HCT116 (cell line): Measurements from ENCODE around the gene UVSSA. TPM values are rescaled to one million over a fixed set of nuclear protein-coding genes. Genes with fewer than 3 reads are reported as not detected.

Source experiments
- ATAC-seq: fragments of 200-7000 bp; cut with Tn5 transposase; 2 replicates; pipeline ENCODE4 v1.9.1; 2020; ENCODE audit warnings: mild to moderate bottlenecking, moderate library complexity
- BruUV-seq: library from RNA; stranded (reverse); fragments of 400-500 nt; replicated peaks from 2 replicates; lab custom pipeline; 2021; lab: Mats Ljungman, UMichigan
- CTCF ChIA-PET: fragments of 300-600 bp; sonication (Branson Sonifier 250); formaldehyde crosslinking; loops from one replicate; lab custom pipeline; 2021; ENCODE audit warnings: antibody characterized with exemption; lab: Charles Lee
- POLR2A ChIA-PET: fragments of 300-600, 350-600 bp; sonication (Branson Sonifier 250); formaldehyde crosslinking; loops from one replicate; lab custom pipeline; 2021; ENCODE audit warnings: antibody characterized with exemption; lab: Charles Lee
- RAD21 ChIA-PET, 2 experiments: fragments of 300-600 bp; sonication (Branson Sonifier 250); formaldehyde crosslinking; loops; one replicate each; lab custom pipeline; 2023; ENCODE audit warnings: low total read pairs in 2 of 2; ENCODE audit not compliant: uncharacterized antibody in 2 of 2, unreplicated experiment in 2 of 2, low non-redundant PET in 1 of 2; lab: Charles Lee
- DNase-seq: peaks from one replicate; pipeline ENCODE4 v3.0.0-alpha.2; 2010; ENCODE audit warnings: low read depth, low spot score
- H2AFZ ChIP-seq: fragments of 200-600 bp; shearing (Covaris generic), sonication (generic); 2 replicates; pipeline ENCODE4 v1.6.1; 2017; ENCODE audit warnings: low read depth, mixed run types, mixed read lengths, antibody characterized with exemption, low read length; ENCODE audit not compliant: poor library complexity, severe bottlenecking
- H3K27ac ChIP-seq: 2 replicates; pipeline ENCODE4 v1.5.1; 2012; ENCODE audit warnings: low read depth, low read length
- H3K27me3 ChIP-seq: fragments of 200-600 bp; sonication (generic); 2 replicates; pipeline ENCODE4 v1.6.1; 2016; ENCODE audit warnings: mixed run types, low read length, mixed read lengths; ENCODE audit not compliant: insufficient read depth
- H3K36me3 ChIP-seq, 2 experiments: fragments of 200-500 bp in 1 of 2; fragments of 200-600 bp in 1 of 2; sonication (Bioruptor generic) in 1 of 2; sonication (generic) in 1 of 2; 2 replicates each; pipeline versions ENCODE4 v1.5.1 to v1.6.1; 2014 to 2016; ENCODE audit warnings: low read length in 2 of 2, inconsistent platforms in 1 of 2, mixed read lengths in 1 of 2, mixed run types in 1 of 2; ENCODE audit not compliant: insufficient read depth in 2 of 2, control insufficient read depth in 1 of 2
- H3K4me1 ChIP-seq, 2 experiments: fragments of 200-600 bp in 1 of 2; sonication (generic) in 1 of 2; 2 replicates each; pipeline versions ENCODE4 v1.5.1 to v1.6.1; 2012 to 2017; ENCODE audit warnings: low read length in 2 of 2, inconsistent platforms in 1 of 2, mild to moderate bottlenecking in 1 of 2, mixed read lengths in 1 of 2, mixed run types in 1 of 2, moderate library complexity in 1 of 2; ENCODE audit not compliant: insufficient read depth in 2 of 2, control insufficient read depth in 1 of 2
- H3K4me2 ChIP-seq: fragments of 200-600 bp; sonication (generic); 2 replicates; pipeline ENCODE4 v1.6.1; 2017; ENCODE audit warnings: mixed run types, low read length, mixed read lengths
- H3K4me3 ChIP-seq, 2 experiments: fragments of 200-600 bp in 1 of 2; sonication (generic) in 1 of 2; replicated peaks in 1 of 2; 2 replicates each; pipeline ENCODE4 v1.5.1; 2011 to 2016; ENCODE audit warnings: low read length in 2 of 2, control low read depth in 1 of 2, low read depth in 1 of 2, mild to moderate bottlenecking in 1 of 2, mixed read lengths in 1 of 2, mixed run types in 1 of 2
- H3K79me2 ChIP-seq: fragments of 200-600 bp; sonication (generic); 2 replicates; pipeline ENCODE4 v1.6.1; 2017; ENCODE audit warnings: mild to moderate bottlenecking, mixed run types, low read length, moderate library complexity, mixed read lengths; ENCODE audit not compliant: insufficient read depth
- H3K9ac ChIP-seq: fragments of 200-600 bp; sonication (generic); 2 replicates; pipeline ENCODE4 v1.6.1; 2016; ENCODE audit warnings: low read length, mixed read lengths
- H3K9me2 ChIP-seq: fragments of 200-600 bp; sonication (generic), shearing (Covaris generic); 2 replicates; pipeline ENCODE4 v1.6.1; 2017; ENCODE audit warnings: mixed run types, mild to moderate bottlenecking, moderate library complexity; ENCODE audit not compliant: insufficient read depth
- H3K9me3 ChIP-seq, 2 experiments: fragments of 200-500 bp in 1 of 2; fragments of 200-600 bp in 1 of 2; sonication (Bioruptor generic) in 1 of 2; sonication (generic) in 1 of 2; 2 replicates each; pipeline ENCODE4 v1.6.1; 2014 to 2017; ENCODE audit warnings: low read length in 2 of 2, mixed read lengths in 2 of 2, inconsistent platforms in 1 of 2, low read depth in 1 of 2, mild to moderate bottlenecking in 1 of 2, mixed run types in 1 of 2, moderate library complexity in 1 of 2; ENCODE audit not compliant: control insufficient read depth in 1 of 2, insufficient read depth in 1 of 2
- H4K20me1 ChIP-seq: fragments of 200-600 bp; sonication (generic), shearing (Covaris generic); 2 replicates; pipeline ENCODE4 v1.6.1; 2017; ENCODE audit warnings: mixed run types, mild to moderate bottlenecking, moderate library complexity; ENCODE audit not compliant: insufficient read depth
- CTCF ChIP-seq, 3 experiments: fragments of 200-600 bp in 1 of 3; sonication (generic) in 1 of 3; IDR thresholded peaks in 2 of 3; conservative IDR thresholded peaks in 1 of 3; 2 replicates each; pipeline ENCODE4 v1.5.1; 2012 to 2017; ENCODE audit warnings: low read depth in 2 of 3, low read length in 2 of 3, antibody characterized with exemption in 1 of 3, borderline replicate concordance in 1 of 3, control low read depth in 1 of 3, mild to moderate bottlenecking in 1 of 3, mixed read lengths in 1 of 3, mixed run types in 1 of 3, moderate library complexity in 1 of 3; ENCODE audit not compliant: insufficient read depth in 1 of 3
- ELF1 ChIP-seq: IDR thresholded peaks from 2 replicates; pipeline ENCODE4 v1.6.1; 2012; ENCODE audit warnings: low read depth, borderline replicate concordance
- SIN3A ChIP-seq: IDR thresholded peaks from 2 replicates; pipeline ENCODE4 v1.6.1; 2012; ENCODE audit warnings: low read depth
- SRF ChIP-seq: IDR thresholded peaks from 2 replicates; pipeline ENCODE4 v1.6.1; 2012; ENCODE audit warnings: low read depth
- intact Hi-C: fragments of 100-400 bp; cut with micrococcal nuclease; formaldehyde crosslinking; loops from 2 replicates; pipeline ENCODE4 v1.10.0; 2022
- total RNA-seq: library from RNA; stranded (reverse); gene quantifications from one replicate; pipeline ENCODE4 v1.2.1, GENCODE V29; 2021; ENCODE audit not compliant: unreplicated experiment

The UVSSA gene
- total RNA-seq, 1 experiment from 2014 or later = 30.5 TPM

- no TSS peak for BruUV-seq
- Histone ChIP-seq H3K27me3 (peaks cover 17% of the 10 kb centered on the region; the same call in 1 of the 2 replicates), H2AFZ (no peak overlapping the region), H3K9me3 (no peaks in the 10 kb centered on the region), H3K4me3 (no peak overlapping the region), H3K36me3 (no peaks in the 10 kb centered on the region), H3K4me1 (no peaks in the 10 kb centered on the region), H3K79me2 (no peaks in the 10 kb centered on the region), H3K4me2 (no peak overlapping the region), H3K9me2 (no peaks in the 10 kb centered on the region), H3K27ac (no peak overlapping the region), H4K20me1 (no peaks in the 10 kb centered on the region), H3K9ac (no peak overlapping the region)
- ChIA-PET CTCF (no interaction called here), POLR2A (no interaction called here), RAD21 (no interaction called here)
- peak; percentile 91 for ATAC-seq
- DNase-seq = no peak
- intact Hi-C loops = no loop called here
- no peak for TF ChIP-seq ELF1
- TF ChIP-seq SRF = no peak
- no peak for TF ChIP-seq SIN3A
- TF ChIP-seq CTCF (IDR thresholded peaks at IDR 0.05 in 2 of 3, conservative IDR thresholded peaks at IDR 0.05 in 1 of 3; ENCODE audit: borderline replicate concordance in 1 of 3, insufficient read depth in 1 of 3, low read depth in 2 of 3, low read length in 2 of 3) = 0 out of 6 replicates have a peak, but pooled peaks of 1 of the 3 experiments have one; percentile 24
Measured at GRCh38 chr4:1417522-1418390, 70.7 kb downstream of the UVSSA start.
